Choroid plexus epithelial cell (primary cell): ENCODE data around the gene RAB37.

Experiments
- DNase-seq: peaks from one replicate; pipeline ENCODE4 v3.0.0-alpha.2; 2010; ENCODE audit warnings: low read depth
- H3K4me3 ChIP-seq: 2 replicates; pipeline ENCODE4 v1.5.1; 2011; ENCODE audit warnings: low read depth, mild to moderate bottlenecking, control low read depth, low read length, moderate library complexity
- TF ChIP-seq, protein P1 (sequence below): conservative IDR thresholded peaks from 2 replicates; pipeline ENCODE4 v1.5.1; 2011; ENCODE audit warnings: low read depth, mild to moderate bottlenecking, control low read depth, inconsistent platforms, low read length, moderate library complexity

RAB37 gene

DNA sequence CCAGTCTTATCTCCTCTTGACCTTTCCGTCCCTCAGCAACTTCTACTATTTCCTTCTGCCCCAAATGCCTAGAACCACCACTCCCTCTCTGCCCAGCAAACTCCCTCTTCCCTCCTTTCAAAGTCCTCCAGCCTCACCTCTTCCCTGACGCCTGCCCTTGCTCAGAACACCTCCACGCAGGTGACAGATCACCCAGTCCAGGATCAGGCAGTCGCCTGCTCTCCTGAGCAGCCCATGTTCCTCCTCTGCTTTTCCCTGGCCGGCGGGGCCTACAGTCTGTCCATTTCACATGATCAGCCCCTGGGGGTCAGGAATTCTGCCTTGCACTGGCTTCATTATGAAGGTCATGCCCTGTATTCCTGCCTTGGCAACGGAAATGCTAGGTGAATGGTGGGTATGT lies 24.8 kb upstream of the RAB37 start:
- no peak for DNase-seq
- TF ChIP-seq, protein P1, sequence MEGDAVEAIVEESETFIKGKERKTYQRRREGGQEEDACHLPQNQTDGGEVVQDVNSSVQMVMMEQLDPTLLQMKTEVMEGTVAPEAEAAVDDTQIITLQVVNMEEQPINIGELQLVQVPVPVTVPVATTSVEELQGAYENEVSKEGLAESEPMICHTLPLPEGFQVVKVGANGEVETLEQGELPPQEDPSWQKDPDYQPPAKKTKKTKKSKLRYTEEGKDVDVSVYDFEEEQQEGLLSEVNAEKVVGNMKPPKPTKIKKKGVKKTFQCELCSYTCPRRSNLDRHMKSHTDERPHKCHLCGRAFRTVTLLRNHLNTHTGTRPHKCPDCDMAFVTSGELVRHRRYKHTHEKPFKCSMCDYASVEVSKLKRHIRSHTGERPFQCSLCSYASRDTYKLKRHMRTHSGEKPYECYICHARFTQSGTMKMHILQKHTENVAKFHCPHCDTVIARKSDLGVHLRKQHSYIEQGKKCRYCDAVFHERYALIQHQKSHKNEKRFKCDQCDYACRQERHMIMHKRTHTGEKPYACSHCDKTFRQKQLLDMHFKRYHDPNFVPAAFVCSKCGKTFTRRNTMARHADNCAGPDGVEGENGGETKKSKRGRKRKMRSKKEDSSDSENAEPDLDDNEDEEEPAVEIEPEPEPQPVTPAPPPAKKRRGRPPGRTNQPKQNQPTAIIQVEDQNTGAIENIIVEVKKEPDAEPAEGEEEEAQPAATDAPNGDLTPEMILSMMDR, result no peak
- H3K4me3 ChIP-seq, result no peak overlapping the region

DNA sequence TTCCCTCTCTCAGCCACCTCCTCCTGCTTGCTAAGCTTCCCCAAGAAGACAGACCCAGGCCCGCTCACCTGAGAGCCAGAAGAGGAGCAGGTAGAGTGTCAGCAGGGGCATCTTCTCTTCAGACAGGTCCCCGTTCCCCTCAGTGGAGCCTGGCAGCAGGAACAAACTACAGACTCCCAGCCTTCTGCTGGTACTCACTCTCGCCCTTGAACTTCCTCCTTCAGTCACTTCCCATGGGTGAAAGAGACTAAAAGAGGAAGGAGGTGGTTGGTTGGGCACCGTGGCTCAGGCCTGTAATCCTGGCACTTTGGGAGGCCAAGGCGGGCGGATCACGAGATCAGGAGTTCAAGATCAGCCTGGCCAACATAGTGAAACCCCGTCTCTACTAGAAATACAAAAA lies 24.3 kb upstream of the RAB37 start, which contains the start of gene CD300LF:
Gene CD300LF (minus strand): TSS at position 168 of the 400 bp plus-strand sequence. CDS start 57 bp downstream, at position 111.
- TF ChIP-seq, protein P1, result no peak
- no peak for DNase-seq
- no peak within 1 kb of the TSS for H3K4me3 ChIP-seq

DNA sequence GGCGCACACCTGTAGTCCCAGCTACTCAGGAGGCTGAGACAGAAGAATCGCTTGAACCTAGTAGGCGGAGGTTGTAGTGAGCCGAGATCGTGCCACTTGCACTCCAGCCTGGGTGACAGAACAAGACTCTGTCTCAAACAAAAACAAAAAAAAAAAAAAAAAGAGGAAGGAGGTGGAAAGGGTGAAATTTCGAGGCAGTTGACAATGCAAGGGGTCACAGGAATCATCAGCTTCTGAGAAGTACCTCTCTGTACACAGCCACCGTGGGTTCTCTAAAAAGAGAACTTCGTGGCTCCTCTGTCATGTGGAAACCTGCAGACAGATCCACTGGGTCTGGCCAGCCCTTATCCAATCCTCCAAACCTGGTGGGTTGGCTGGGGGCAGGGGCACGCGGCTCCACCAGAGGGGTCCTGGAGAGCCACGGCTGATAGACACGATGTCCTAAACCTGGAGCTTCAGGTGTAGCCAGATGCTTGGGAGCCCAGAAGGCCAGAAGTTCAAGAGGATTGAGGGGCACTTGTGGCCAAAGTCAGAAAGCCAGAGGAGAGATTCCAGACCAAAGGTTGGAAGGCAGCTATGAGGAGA lies 23.8 kb upstream of the RAB37 start:
- DNase-seq, result no peak
- no peak overlapping the region for H3K4me3 ChIP-seq
- TF ChIP-seq, protein P1, result no peak

- TF ChIP-seq, protein P1, result no peak
- H3K4me3 ChIP-seq, result no peak overlapping the region
- DNase-seq, result no peak
These were observed 21.9 kb upstream of the RAB37 start for GRCh38 chr17:74715144-74715543.

- H3K4me3 ChIP-seq, result no peak overlapping the region
These were observed 16.6 kb upstream of the RAB37 start for GRCh38 chr17:74720506-74720905.

GRCh38 chr17:74722782-74723181 lies 14.3 kb upstream of the RAB37 start:
- TF ChIP-seq, protein P1, result no peak
- no peak for DNase-seq
- no peak overlapping the region for H3K4me3 ChIP-seq

More at GRCh38 chr17:74720506-74720905, 16.6 kb upstream of the RAB37 start:
- DNase-seq, result no peak
- TF ChIP-seq, protein P1, result no peak

- DNase-seq, result no peak
- H3K4me3 ChIP-seq, result no peak overlapping the region
- TF ChIP-seq, protein P1, result no peak
These were observed 13.2 kb upstream of the RAB37 start for GRCh38 chr17:74723891-74724290.
